AG04450 (cell line): Measurements from ENCODE around the gene TMEM86A. TPM values are rescaled to one million over a fixed set of nuclear protein-coding genes. Genes with fewer than 3 reads are reported as not detected.

Experiments used
- CTCF ChIA-PET: fragments of 300-600, 350-600 bp; formaldehyde crosslinking; extraction: SDS; loops from one replicate; lab custom pipeline; 2022; ENCODE audit warnings: antibody characterized with exemption, inconsistent platforms; lab: Charles Lee
- POLR2A ChIA-PET: fragments of 350-600 bp; formaldehyde crosslinking; extraction: SDS; loops from one replicate; lab custom pipeline; 2021; ENCODE audit warnings: antibody characterized with exemption, inconsistent platforms; lab: Yijun Ruan, JAX
- DNase-seq: peaks from one replicate; pipeline ENCODE4 v3.0.0-alpha.2; 2011; ENCODE audit warnings: low read depth, low spot score
- H3K27ac ChIP-seq: one replicate; pipeline ENCODE4 v1.5.1; 2012; ENCODE audit warnings: low read depth, low read length, control low read depth
- H3K27me3 ChIP-seq: one replicate; pipeline ENCODE4 v1.6.0; 2012; ENCODE audit warnings: low read length; ENCODE audit not compliant: control insufficient read depth, insufficient read depth
- H3K4me3 ChIP-seq: 2 replicates; pipeline ENCODE4 v1.5.1; 2011; ENCODE audit warnings: mild to moderate bottlenecking, low read depth, low read length, control low read depth
- H3K9me3 ChIP-seq: 2 replicates; pipeline ENCODE4 v1.5.1; 2012; ENCODE audit warnings: low read length; ENCODE audit not compliant: control insufficient read depth, insufficient read depth
- polyA plus RNA-seq: library from polyadenylated mRNA; depleted of rRNA; stranded (reverse); fragments of >200 nt; gene quantifications from 2 replicates; pipeline ENCODE4 v1.2.3, GENCODE V29; 2011
- TF ChIP-seq, protein P1 (sequence below): IDR thresholded peaks from 2 replicates; pipeline ENCODE4 v1.5.1; 2011; ENCODE audit warnings: low read depth, low read length, control low read depth, inconsistent platforms

Gene TMEM86A
- polyA plus RNA-seq, 1 experiment, result 0.36 TPM

DNA sequence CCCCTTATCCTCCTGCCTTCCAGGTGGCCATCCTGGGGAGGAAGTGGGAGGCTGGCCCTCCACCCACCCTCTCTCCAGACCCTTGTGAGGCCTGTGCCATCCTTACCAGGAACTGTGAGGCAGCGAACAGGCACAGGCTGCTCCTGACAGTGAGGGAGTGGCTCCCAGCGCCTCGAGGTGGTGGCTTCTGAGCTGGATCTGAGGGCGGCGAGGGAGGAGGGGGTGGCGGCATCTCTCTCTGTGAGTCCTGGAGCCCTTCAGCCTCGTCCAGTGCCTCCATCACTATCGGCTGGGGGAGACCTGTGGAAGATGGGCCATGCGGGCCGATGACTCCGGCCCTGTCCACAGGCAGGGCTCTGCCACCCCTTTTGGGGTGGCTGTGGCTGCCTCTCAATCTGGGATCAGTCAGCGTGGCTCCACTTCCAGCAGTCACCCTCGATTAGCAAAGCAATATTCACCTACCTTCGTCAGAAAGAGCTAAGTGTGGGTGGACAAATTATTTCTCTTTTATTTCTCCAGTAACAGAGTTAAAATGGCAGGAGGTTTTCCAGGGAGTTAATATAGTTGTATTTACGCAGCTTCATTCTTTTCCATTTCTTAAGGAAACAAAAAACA, 45.4 kb downstream of the TMEM86A start:
- CTCF ChIA-PET, result interaction anchor here (0.6 to 5.1 kb wide), 7 partner anchors 10 to 919 kb away, joined by 3 to 32 read pairs (median 4); no protein-coding TSS in a partner anchor
- TF ChIP-seq, protein P1, sequence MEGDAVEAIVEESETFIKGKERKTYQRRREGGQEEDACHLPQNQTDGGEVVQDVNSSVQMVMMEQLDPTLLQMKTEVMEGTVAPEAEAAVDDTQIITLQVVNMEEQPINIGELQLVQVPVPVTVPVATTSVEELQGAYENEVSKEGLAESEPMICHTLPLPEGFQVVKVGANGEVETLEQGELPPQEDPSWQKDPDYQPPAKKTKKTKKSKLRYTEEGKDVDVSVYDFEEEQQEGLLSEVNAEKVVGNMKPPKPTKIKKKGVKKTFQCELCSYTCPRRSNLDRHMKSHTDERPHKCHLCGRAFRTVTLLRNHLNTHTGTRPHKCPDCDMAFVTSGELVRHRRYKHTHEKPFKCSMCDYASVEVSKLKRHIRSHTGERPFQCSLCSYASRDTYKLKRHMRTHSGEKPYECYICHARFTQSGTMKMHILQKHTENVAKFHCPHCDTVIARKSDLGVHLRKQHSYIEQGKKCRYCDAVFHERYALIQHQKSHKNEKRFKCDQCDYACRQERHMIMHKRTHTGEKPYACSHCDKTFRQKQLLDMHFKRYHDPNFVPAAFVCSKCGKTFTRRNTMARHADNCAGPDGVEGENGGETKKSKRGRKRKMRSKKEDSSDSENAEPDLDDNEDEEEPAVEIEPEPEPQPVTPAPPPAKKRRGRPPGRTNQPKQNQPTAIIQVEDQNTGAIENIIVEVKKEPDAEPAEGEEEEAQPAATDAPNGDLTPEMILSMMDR, result no peak
- H3K27me3 ChIP-seq, result peaks cover 5% of the 10 kb centered on the region
- POLR2A ChIA-PET, result no interaction called here
- no peak overlapping the region for H3K27ac ChIP-seq
- H3K9me3 ChIP-seq, result no peaks in the 10 kb centered on the region
- no peak overlapping the region for H3K4me3 ChIP-seq
- DNase-seq, result no peak

DNA sequence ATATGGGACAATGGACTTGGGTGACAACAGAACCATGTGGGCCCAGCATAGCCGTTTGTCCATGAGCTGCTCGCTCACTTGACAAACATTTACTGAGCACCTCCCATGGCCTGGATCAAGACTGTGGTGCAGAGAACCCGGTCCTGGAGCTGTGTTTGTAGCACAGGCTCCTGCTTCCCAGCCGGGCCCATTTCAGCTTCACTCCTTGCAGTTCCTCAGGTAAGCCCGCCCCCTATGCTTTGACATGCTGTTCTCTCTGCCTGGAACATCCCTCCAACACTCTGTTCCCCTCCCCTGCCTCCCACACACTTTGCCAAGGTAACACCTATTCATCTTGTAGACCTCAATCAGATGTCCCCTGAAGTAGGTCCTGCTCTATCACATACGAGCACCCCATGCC, 46.7 kb downstream of the TMEM86A start:
- ChIA-PET POLR2A (no interaction called here), CTCF (interaction anchor here (1.0 to 1.4 kb wide), 2 partner anchors 13 to 14 kb away, joined by 4 read pairs; no protein-coding TSS in a partner anchor)
- Histone ChIP-seq H3K4me3 (no peak overlapping the region), H3K27me3 (no peaks in the 10 kb centered on the region), H3K27ac (no peak overlapping the region), H3K9me3 (no peaks in the 10 kb centered on the region)
- no peak for DNase-seq
- TF ChIP-seq, protein P1, result no peak

DNA sequence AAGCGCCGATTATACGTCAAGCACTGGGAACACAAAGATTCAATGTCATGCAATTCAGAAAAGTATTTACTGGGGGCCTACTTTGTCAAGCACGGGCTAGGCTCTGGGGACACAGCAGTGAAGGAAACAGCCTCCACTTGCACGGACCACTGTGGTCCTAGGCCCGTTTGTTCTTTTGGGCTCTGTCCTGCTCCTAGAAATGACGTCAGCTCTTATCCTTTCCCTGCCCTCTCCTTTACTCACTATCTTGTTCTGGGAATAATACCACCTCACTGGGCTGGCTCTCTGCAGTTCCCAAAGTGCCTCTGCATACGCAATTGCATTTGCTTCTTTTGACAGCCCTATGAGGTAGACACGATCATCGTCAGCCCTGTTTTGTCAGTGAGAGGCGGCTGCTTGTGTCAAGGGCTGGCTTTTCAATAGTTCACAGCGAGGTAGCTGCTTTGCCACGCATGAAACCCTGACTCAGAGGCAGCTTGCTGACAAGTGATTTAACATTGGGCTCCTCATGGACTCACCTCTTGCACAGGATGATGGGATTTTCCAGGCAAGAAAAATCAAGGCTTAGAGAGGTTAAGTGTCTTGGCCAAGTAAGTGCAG, 50.3 kb downstream of the TMEM86A start:
- CTCF ChIA-PET, result interaction anchor here (0.5 to 3.2 kb wide), 6 partner anchors 9 to 648 kb away, joined by 3 to 18 read pairs (median 6); partner anchors contain the start of gene IGSF22

DNA sequence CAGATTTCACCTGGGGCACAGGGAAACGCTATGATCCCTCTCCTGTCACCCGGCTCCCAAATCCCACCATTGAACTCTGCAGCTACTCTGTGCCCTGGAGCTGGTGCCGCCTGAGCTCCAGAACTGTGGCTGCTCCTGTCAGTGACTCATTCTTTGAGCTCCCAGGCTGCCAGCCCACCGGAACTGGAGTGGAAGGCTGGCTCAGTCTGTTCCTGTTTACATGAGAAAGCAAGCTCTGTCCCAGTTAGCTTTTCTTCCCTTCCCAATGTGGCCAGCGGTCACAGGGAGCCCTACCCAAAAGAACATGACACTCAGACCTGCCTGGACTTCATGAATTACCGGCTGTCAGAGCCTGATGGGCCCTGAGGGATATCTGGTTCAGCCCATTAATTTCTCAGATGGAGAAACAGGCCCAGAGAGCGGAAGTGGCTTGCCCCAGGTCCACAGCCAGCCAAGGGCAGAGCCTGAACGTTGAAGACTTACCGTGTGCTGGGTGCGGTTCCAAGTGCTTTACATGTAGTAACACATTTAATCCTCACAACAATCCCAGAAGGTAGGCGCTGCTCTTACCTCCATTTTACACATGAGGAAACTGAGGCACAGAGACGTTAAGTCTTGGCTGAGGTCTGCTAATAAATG, 51.2 kb downstream of the TMEM86A start:
- Histone ChIP-seq H3K27ac (peak overlapping the region; percentile 57), H3K27me3 (no peaks in the 10 kb centered on the region), H3K4me3 (no peak overlapping the region), H3K9me3 (no peaks in the 10 kb centered on the region)
- DNase-seq, result peak; percentile 29
- TF ChIP-seq, protein P1, result no peak
- ChIA-PET POLR2A (interaction anchor here (0.6 to 0.9 kb wide), 2 partner anchors 8 to 146 kb away, joined by 3 to 5 read pairs; no protein-coding TSS in a partner anchor), CTCF (interaction anchor here (1.0 to 3.2 kb wide), 6 partner anchors 8 to 27 kb away, joined by 3 to 18 read pairs (median 6); partner anchors contain the start of gene IGSF22)

More for the DNA sequence above, 50.3 kb downstream of the TMEM86A start:
- TF ChIP-seq, protein P1, result no peak
- H3K4me3 ChIP-seq, result no peak overlapping the region
- no peaks in the 10 kb centered on the region for H3K27me3 ChIP-seq
- H3K27ac ChIP-seq, result no peak overlapping the region
- H3K9me3 ChIP-seq, result no peaks in the 10 kb centered on the region
- POLR2A ChIA-PET, result no interaction called here
- no peak for DNase-seq

DNA sequence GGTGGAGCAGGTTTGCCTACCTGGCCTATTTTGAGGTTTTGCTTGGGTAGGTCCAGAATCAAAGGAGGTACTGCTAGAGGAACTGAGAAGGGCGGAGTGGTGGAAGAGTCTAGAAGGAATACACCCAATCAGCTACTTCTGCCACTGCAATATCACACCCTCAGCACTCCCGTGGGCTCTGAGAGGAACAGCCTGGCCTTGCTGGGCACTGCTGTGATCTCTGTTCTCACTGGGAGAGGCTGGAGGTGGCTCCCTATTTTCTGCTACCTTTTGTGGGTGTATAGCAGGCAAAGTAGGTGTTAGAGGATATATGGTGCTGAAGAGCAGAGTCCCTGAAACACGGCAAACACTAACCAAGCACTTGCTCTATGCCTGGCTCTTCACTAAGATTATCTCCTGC, 52.4 kb downstream of the TMEM86A start:
- POLR2A ChIA-PET, result no interaction called here
- H3K9me3 ChIP-seq, result no peaks in the 10 kb centered on the region
- no peaks in the 10 kb centered on the region for H3K27me3 ChIP-seq
- DNase-seq, result no peak
- CTCF ChIA-PET, result interaction anchor here (3.2 kb wide), 1 partner anchor 19 kb away, joined by 18 read pairs; no protein-coding TSS in a partner anchor
- no peak overlapping the region for H3K27ac ChIP-seq
- TF ChIP-seq, protein P1, result no peak
- H3K4me3 ChIP-seq, result no peak overlapping the region
